HUES6 (cell line): Measurements from ENCODE around the gene CPSF7.
"Not testable (repeated sequence)": the region's sequence is repeated elsewhere in the genome, so short reads cannot be mapped to it uniquely, and the experiment has no call there.

Experiments
- H3K27ac ChIP-seq: 2 replicates; pipeline ENCODE4 v1.7.0; 2013; ENCODE audit warnings: low read depth, mild to moderate bottlenecking, low read length, inconsistent platforms
- H3K27me3 ChIP-seq: 2 replicates; pipeline ENCODE4 v1.6.1; 2013; ENCODE audit warnings: low read length; ENCODE audit not compliant: control insufficient read depth, insufficient read depth
- H3K36me3 ChIP-seq: 2 replicates; pipeline ENCODE4 v1.6.1; 2013; ENCODE audit warnings: low read length; ENCODE audit not compliant: control insufficient read depth, insufficient read depth
- H3K4me1 ChIP-seq: 2 replicates; pipeline ENCODE4 v1.6.1; 2013; ENCODE audit warnings: low read length; ENCODE audit not compliant: control insufficient read depth, insufficient read depth
- H3K4me3 ChIP-seq: 2 replicates; pipeline ENCODE4 v1.5.1; 2013; ENCODE audit warnings: low read depth, low read length
- H3K9ac ChIP-seq: one replicate; pipeline ENCODE4 v1.6.1; 2013; ENCODE audit warnings: mild to moderate bottlenecking, low read length
- H3K9me3 ChIP-seq: 2 replicates; pipeline ENCODE4 v1.6.1; 2013; ENCODE audit warnings: low read depth, low read length; ENCODE audit not compliant: control insufficient read depth, insufficient read depth

Gene CPSF7

GRCh38 chr11:61467602-61468001, 37.8 kb upstream of the CPSF7 start:
- H3K27me3 ChIP-seq, H3K9me3 ChIP-seq, H3K36me3 ChIP-seq, H3K27ac ChIP-seq, H3K4me1 ChIP-seq, H3K4me3 ChIP-seq, H3K9ac ChIP-seq: not testable (repeated sequence)

GRCh38 chr11:61460986-61461385, 31.2 kb upstream of the CPSF7 start:
- Histone ChIP-seq H3K27ac (no peak overlapping the region), H3K9ac (no peak overlapping the region)

GRCh38 chr11:61460474-61460881, 30.7 kb upstream of the CPSF7 start:
- no peak overlapping the region for H3K27ac ChIP-seq
- H3K4me1 ChIP-seq, result no peaks in the 10 kb centered on the region
- no peaks in the 10 kb centered on the region for H3K9me3 ChIP-seq
- H3K9ac ChIP-seq, result no peak overlapping the region
- H3K27me3 ChIP-seq, result no peaks in the 10 kb centered on the region
- H3K36me3 ChIP-seq, result peaks cover 3% of the 10 kb centered on the region; the same call in 1 of the 2 replicates
- H3K4me3 ChIP-seq, result no peak overlapping the region

More at GRCh38 chr11:61460986-61461385, 31.2 kb upstream of the CPSF7 start:
- Histone ChIP-seq H3K4me3 (no peak overlapping the region), H3K9me3 (no peaks in the 10 kb centered on the region), H3K4me1 (no peaks in the 10 kb centered on the region), H3K36me3 (no peaks in the 10 kb centered on the region), H3K27me3 (no peaks in the 10 kb centered on the region)

- Histone ChIP-seq H3K4me3 (no peak overlapping the region), H3K27me3 (no peaks in the 10 kb centered on the region), H3K9ac (no peak overlapping the region), H3K9me3 (no peaks in the 10 kb centered on the region), H3K27ac (no peak overlapping the region), H3K4me1 (no peaks in the 10 kb centered on the region), H3K36me3 (peaks cover 26% of the 10 kb centered on the region)
These were observed 24.7 kb upstream of the CPSF7 start for GRCh38 chr11:61454520-61454919.

GRCh38 chr11:61453695-61454094, 23.9 kb upstream of the CPSF7 start:
- Histone ChIP-seq H3K9ac (no peak overlapping the region), H3K4me1 (no peaks in the 10 kb centered on the region), H3K4me3 (no peak overlapping the region), H3K27ac (no peak overlapping the region), H3K36me3 (peaks cover 31% of the 10 kb centered on the region), H3K27me3 (no peaks in the 10 kb centered on the region), H3K9me3 (no peaks in the 10 kb centered on the region)

- no peaks in the 10 kb centered on the region for H3K9me3 ChIP-seq
- H3K27ac ChIP-seq, result no peak overlapping the region
- no peak overlapping the region for H3K4me3 ChIP-seq
- H3K36me3 ChIP-seq, result peaks cover 40% of the 10 kb centered on the region
- no peak overlapping the region for H3K9ac ChIP-seq
- H3K4me1 ChIP-seq, result no peaks in the 10 kb centered on the region
- H3K27me3 ChIP-seq, result no peaks in the 10 kb centered on the region
These were observed 23.1 kb upstream of the CPSF7 start for GRCh38 chr11:61452825-61453224.

- Histone ChIP-seq H3K9ac (no peak overlapping the region), H3K27ac (no peak overlapping the region), H3K4me1 (peaks cover 2% of the 10 kb centered on the region; the same call in 1 of the 2 replicates), H3K4me3 (no peak overlapping the region), H3K27me3 (no peaks in the 10 kb centered on the region), H3K36me3 (peaks cover 62% of the 10 kb centered on the region), H3K9me3 (no peaks in the 10 kb centered on the region)
These were observed 18.8 kb upstream of the CPSF7 start for GRCh38 chr11:61448552-61448927.

GRCh38 chr11:61447601-61448551, 18.1 kb upstream of the CPSF7 start:
- Histone ChIP-seq H3K27me3 (no peaks in the 10 kb centered on the region), H3K4me1 (peaks cover 2% of the 10 kb centered on the region; the same call in 1 of the 2 replicates), H3K9me3 (no peaks in the 10 kb centered on the region), H3K27ac (no peak overlapping the region), H3K4me3 (no peak overlapping the region), H3K9ac (no peak overlapping the region), H3K36me3 (peaks cover 66% of the 10 kb centered on the region)

GRCh38 chr11:61446211-61446651, 16.5 kb upstream of the CPSF7 start:
- Histone ChIP-seq H3K9me3 (no peaks in the 10 kb centered on the region), H3K27ac (no peak overlapping the region), H3K9ac (no peak overlapping the region), H3K4me1 (peaks cover 2% of the 10 kb centered on the region; the same call in 1 of the 2 replicates), H3K27me3 (no peaks in the 10 kb centered on the region), H3K36me3 (peaks cover 66% of the 10 kb centered on the region), H3K4me3 (no peak overlapping the region)

GRCh38 chr11:61445516-61445915, 15.7 kb upstream of the CPSF7 start:
- Histone ChIP-seq H3K27ac (no peak overlapping the region), H3K9ac (no peak overlapping the region), H3K27me3 (no peaks in the 10 kb centered on the region), H3K4me1 (peaks cover 2% of the 10 kb centered on the region; the same call in 1 of the 2 replicates), H3K36me3 (peaks cover 67% of the 10 kb centered on the region), H3K4me3 (no peak overlapping the region), H3K9me3 (no peaks in the 10 kb centered on the region)

GRCh38 chr11:61442616-61443015, 12.8 kb upstream of the CPSF7 start:
- Histone ChIP-seq H3K9ac (no peak overlapping the region), H3K27me3 (no peaks in the 10 kb centered on the region), H3K4me3 (no peak overlapping the region), H3K36me3 (peaks cover 73% of the 10 kb centered on the region), H3K4me1 (peaks cover 2% of the 10 kb centered on the region; the same call in 1 of the 2 replicates), H3K27ac (no peak overlapping the region), H3K9me3 (no peaks in the 10 kb centered on the region)
